Myometrial cell (primary cell): ENCODE data around the gene HDX. TPM values are rescaled to one million over a fixed set of nuclear protein-coding genes. Genes with fewer than 3 reads are reported as not detected.

Experiments used
- total RNA-seq: library from RNA; depleted of rRNA; stranded (reverse); fragments of >200 nt; gene quantifications from 2 replicates; pipeline ENCODE4 v1.2.3, GENCODE V29; 2015

Gene HDX, protein sequence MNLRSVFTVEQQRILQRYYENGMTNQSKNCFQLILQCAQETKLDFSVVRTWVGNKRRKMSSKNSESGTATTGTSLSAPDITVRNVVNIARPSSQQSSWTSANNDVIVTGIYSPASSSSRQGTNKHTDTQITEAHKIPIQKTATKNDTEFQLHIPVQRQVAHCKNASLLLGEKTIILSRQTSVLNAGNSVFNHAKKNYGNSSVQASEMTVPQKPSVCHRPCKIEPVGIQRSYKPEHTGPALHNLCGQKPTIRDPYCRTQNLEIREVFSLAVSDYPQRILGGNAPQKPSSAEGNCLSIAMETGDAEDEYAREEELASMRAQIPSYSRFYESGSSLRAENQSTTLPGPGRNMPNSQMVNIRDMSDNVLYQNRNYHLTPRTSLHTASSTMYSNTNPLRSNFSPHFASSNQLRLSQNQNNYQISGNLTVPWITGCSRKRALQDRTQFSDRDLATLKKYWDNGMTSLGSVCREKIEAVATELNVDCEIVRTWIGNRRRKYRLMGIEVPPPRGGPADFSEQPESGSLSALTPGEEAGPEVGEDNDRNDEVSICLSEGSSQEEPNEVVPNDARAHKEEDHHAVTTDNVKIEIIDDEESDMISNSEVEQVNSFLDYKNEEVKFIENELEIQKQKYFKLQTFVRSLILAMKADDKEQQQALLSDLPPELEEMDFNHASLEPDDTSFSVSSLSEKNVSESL
- total RNA-seq = 2.9 and 8.5 TPM in 2 replicates

DNA sequence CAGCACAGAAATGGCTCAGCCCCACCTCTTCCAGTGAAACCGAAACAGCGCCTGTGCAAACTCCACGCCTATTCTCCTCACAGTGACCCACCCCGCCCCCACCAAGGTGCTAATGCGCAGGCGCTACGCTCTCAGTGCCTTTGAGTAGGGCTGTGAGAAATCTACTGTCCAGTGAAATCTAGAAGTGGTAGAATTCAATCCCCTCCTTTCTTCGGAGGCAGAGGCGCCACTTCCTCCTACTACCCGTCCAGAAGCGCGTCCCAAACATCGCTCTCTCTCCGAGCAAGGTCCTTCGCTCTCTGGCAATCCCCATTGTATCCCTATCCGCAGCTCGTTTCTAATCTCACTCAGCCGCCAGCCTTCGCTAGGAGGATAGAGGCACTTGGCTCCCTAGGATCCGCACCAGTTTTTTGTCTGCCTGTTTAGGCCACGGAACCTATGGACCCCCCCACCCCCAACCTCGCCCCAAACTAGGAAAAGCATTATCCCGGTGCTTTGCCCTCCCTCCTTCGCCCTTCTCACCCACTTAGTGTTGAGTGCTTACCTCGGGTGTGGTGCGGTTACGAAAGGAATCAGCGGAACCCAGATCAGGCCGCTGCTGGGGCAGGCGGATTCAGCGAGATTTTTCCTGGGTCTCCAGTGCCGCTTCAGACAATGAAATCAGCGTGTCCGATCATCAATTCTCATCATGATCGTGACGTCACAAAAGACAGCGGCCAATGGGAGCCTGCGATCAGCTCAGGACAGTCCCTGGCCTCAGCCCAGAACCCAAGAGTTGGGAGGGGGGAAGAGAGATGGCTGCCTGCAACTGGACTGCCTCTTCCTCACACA lies at the start of gene HDX:
TSS of gene HDX (minus strand) at position 656 of the 831 bp plus-strand sequence. CDS start 27,056 bp downstream, outside the sequence.

